CD4-positive, alpha-beta T cell (primary cell): ENCODE measurements around the gene PAQR4. TPM values are rescaled to one million over a fixed set of nuclear protein-coding genes. Genes with fewer than 3 reads are reported as not detected.

Experiments
- ATAC-seq: fragments of 200-7000 bp; cut with Tn5 transposase; one replicate; pipeline ENCODE4 v1.10.0; 2022; ENCODE audit warnings: mild to moderate bottlenecking; ENCODE audit not compliant: poor library complexity
- CTCF ChIA-PET: fragments of 350-600 bp; sonication (Branson Sonifier 250); formaldehyde crosslinking; loops from one replicate; lab custom pipeline; 2021; ENCODE audit warnings: antibody characterized with exemption, inconsistent platforms; lab: Charles Lee
- POLR2A ChIA-PET: fragments of 350-600 bp; sonication (Branson Sonifier 250); formaldehyde crosslinking; loops from one replicate; lab custom pipeline; 2021; ENCODE audit warnings: antibody characterized with exemption, inconsistent platforms; lab: Charles Lee
- DNase-seq, 14 experiments: peaks; one replicate each; pipeline ENCODE4 v3.0.0-alpha.2; 2013 to 2020; ENCODE audit warnings: mixed read lengths in 2 of 14
- H3K27ac ChIP-seq, 2 donors: one replicate each; pipeline versions ENCODE4 v1.5.1 to v1.7.0; 2013; ENCODE audit warnings: low read length in 2 of 2, low read depth in 1 of 2, mild to moderate bottlenecking in 1 of 2
- H3K27me3 ChIP-seq, 2 experiments: 1 replicate in 1 of 2; 2 replicates in 1 of 2; pipeline versions ENCODE4 v1.6.1 to v1.7.0; 2013; ENCODE audit warnings: low read length in 2 of 2, control low read depth in 1 of 2, mild to moderate bottlenecking in 1 of 2, moderate library complexity in 1 of 2; ENCODE audit not compliant: insufficient read depth in 2 of 2, control insufficient read depth in 1 of 2
- H3K36me3 ChIP-seq: one replicate; pipeline ENCODE4 v1.6.1; 2013; ENCODE audit warnings: low read length, control low read depth; ENCODE audit not compliant: insufficient read depth
- H3K4me1 ChIP-seq: one replicate; pipeline ENCODE4 v1.6.1; 2013; ENCODE audit warnings: low read length, control low read depth; ENCODE audit not compliant: insufficient read depth
- H3K4me3 ChIP-seq: one replicate; pipeline ENCODE4 v1.5.1; 2013; ENCODE audit warnings: mild to moderate bottlenecking, low read length, moderate library complexity
- H3K9me3 ChIP-seq, 2 experiments: 1 replicate in 1 of 2; 2 replicates in 1 of 2; pipeline versions ENCODE4 v1.6.1 to v1.7.0; 2013; ENCODE audit warnings: low read length in 2 of 2, mild to moderate bottlenecking in 2 of 2, control low read depth in 1 of 2, moderate library complexity in 1 of 2; ENCODE audit not compliant: control insufficient read depth in 1 of 2, insufficient read depth in 1 of 2
- H3K27ac Mint-ChIP-seq: one replicate; pipeline ENCODE4 v1.8.0; 2020; ENCODE audit warnings: mixed read lengths
- H3K27me3 Mint-ChIP-seq: one replicate; pipeline ENCODE4 v1.8.0; 2021; ENCODE audit warnings: mixed read lengths
- H3K36me3 Mint-ChIP-seq: one replicate; pipeline ENCODE4 v1.8.0; 2021; ENCODE audit warnings: low read depth, mixed read lengths
- H3K4me1 Mint-ChIP-seq: one replicate; pipeline ENCODE4 v1.8.0; 2021; ENCODE audit warnings: low read depth, mixed read lengths
- H3K4me3 Mint-ChIP-seq: one replicate; pipeline ENCODE4 v1.8.0; 2020; ENCODE audit warnings: mild to moderate bottlenecking, mixed read lengths
- H3K9me3 Mint-ChIP-seq: one replicate; pipeline ENCODE4 v1.8.0; 2020; ENCODE audit warnings: mixed read lengths
- CTCF ChIP-seq: fragments of 200-600 bp; IDR thresholded peaks from one replicate; pipeline ENCODE4 v1.8.0; 2022; ENCODE audit warnings: antibody characterized with exemption, mild to moderate bottlenecking
- intact Hi-C, 2 experiments: fragments of 100-400 bp; cut with DNase I in 1 of 2; cut with micrococcal nuclease in 1 of 2; formaldehyde crosslinking; loops; one replicate each; pipeline versions ENCODE4 v1.15.1 to v1.9.0; 2023 to 2025; cut with DNase I, micrococcal nuclease
- total RNA-seq, 174 experiments: library from RNA in 2 of 174; stranded (reverse) in 2 of 174; gene quantifications; one replicate each; pipeline ENCODE4 v1.2.3 and lab custom pipeline; 2021 to 2026

Gene PAQR4
- total RNA-seq, 2 experiments from 2014 or later: 0.39 to 0.44 TPM

GRCh38 chr16:2999929-3000328 is 30.8 kb downstream of the PAQR4 start:
- no peak overlapping the region for H3K27ac Mint-ChIP-seq
- peaks cover 0 to 3% of the 10 kb centered on the region in 2 experiments for H3K27me3 ChIP-seq
- peaks cover 11% of the 10 kb centered on the region for H3K27me3 Mint-ChIP-seq
- H3K36me3 Mint-ChIP-seq: no peaks in the 10 kb centered on the region
- intact Hi-C loops: loop anchor here in 1 of 2 experiments (5.0 kb wide), 2 partner anchors 57 to 167 kb away; no protein-coding TSS in a partner anchor
- ChIA-PET CTCF (interaction anchor here (11.4 kb wide), 1 partner anchor 30 kb away, joined by 181 read pairs; no protein-coding TSS in a partner anchor), POLR2A (interaction anchor here (0.5 to 2.0 kb wide), 2 partner anchors 23 to 718 kb away, joined by 3 to 5 read pairs; no protein-coding TSS in a partner anchor)
- no peak for DNase-seq
- no peak for TF ChIP-seq CTCF
- no peaks in the 10 kb centered on the region for H3K9me3 Mint-ChIP-seq
- no peak overlapping the region for H3K4me3 ChIP-seq
- H3K9me3 ChIP-seq: no peaks in the 10 kb centered on the region
- H3K4me3 Mint-ChIP-seq: no peak overlapping the region
- H3K27ac ChIP-seq: no peak overlapping the region
- no peaks in the 10 kb centered on the region for H3K36me3 ChIP-seq
- H3K4me1 Mint-ChIP-seq: peaks cover 8% of the 10 kb centered on the region
- H3K4me1 ChIP-seq: peaks cover 7% of the 10 kb centered on the region
- no peak for ATAC-seq

- no peak overlapping the region for H3K27ac Mint-ChIP-seq
- no peak for DNase-seq
- no peak for ATAC-seq
- no peaks in the 10 kb centered on the region for H3K36me3 Mint-ChIP-seq
- Histone ChIP-seq H3K9me3 (no peaks in the 10 kb centered on the region), H3K4me3 (no peak overlapping the region), H3K27me3 (peaks cover 0 to 3% of the 10 kb centered on the region in 2 experiments), H3K36me3 (no peaks in the 10 kb centered on the region), H3K27ac (no peak overlapping the region), H3K4me1 (peaks cover 9% of the 10 kb centered on the region)
- ChIA-PET CTCF (interaction anchor here (11.4 kb wide), 1 partner anchor 29 kb away, joined by 181 read pairs; no protein-coding TSS in a partner anchor), POLR2A (interaction anchor here (0.5 to 2.0 kb wide), 3 partner anchors 22 to 717 kb away, joined by 3 to 5 read pairs (median 5); no protein-coding TSS in a partner anchor)
- no peaks in the 10 kb centered on the region for H3K9me3 Mint-ChIP-seq
- intact Hi-C loops: loop anchor here in 1 of 2 experiments (5.0 kb wide), 2 partner anchors 57 to 167 kb away; no protein-coding TSS in a partner anchor
- no peak for TF ChIP-seq CTCF
- H3K4me1 Mint-ChIP-seq: peaks cover 10% of the 10 kb centered on the region
- H3K4me3 Mint-ChIP-seq: no peak overlapping the region
- peaks cover 12% of the 10 kb centered on the region for H3K27me3 Mint-ChIP-seq
Observed at GRCh38 chr16:3000540-3000939, 31.4 kb downstream of the PAQR4 start.

DNA sequence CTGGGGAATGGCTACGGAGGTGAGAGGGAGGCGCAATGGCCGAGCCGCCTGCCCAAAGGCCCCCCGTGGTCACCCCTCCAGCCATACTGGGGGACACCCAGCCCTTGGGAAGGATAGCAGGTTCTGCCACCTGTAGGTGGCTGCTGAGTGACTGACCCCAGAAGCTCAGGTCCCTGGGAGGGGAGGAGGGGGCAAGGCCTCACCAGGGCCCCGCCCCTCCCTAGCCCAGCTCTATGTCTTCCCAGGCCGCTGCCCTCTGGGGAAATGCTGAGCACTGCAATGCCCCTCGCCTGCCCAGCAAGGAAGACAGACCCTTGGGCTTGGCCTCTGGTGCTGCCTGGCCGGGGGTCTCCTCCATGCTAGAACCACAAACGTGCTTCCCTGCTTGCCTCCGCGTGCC is 32.2 kb downstream of the PAQR4 start:
- POLR2A ChIA-PET: interaction anchor here (2.0 kb wide), 2 partner anchors 22 to 27 kb away, joined by 5 read pairs; no protein-coding TSS in a partner anchor
- TF ChIP-seq CTCF: no peak
- DNase-seq (no peak), ATAC-seq (no peak)
- Histone ChIP-seq H3K4me3 (no peak overlapping the region), H3K27ac (no peak overlapping the region), H3K4me1 (peaks cover 9% of the 10 kb centered on the region), H3K9me3 (no peaks in the 10 kb centered on the region), H3K36me3 (no peaks in the 10 kb centered on the region), H3K27me3 (peaks cover 0 to 3% of the 10 kb centered on the region in 2 experiments)
- H3K4me3 Mint-ChIP-seq: no peak overlapping the region
- no peaks in the 10 kb centered on the region for H3K9me3 Mint-ChIP-seq
- intact Hi-C loops: loop anchor here in 1 of 2 experiments (5.0 kb wide), 2 partner anchors 56 to 166 kb away; no protein-coding TSS in a partner anchor
- CTCF ChIA-PET: interaction anchor here (2.9 to 11.4 kb wide), 2 partner anchors 19 to 28 kb away, joined by 38 to 181 read pairs; partner anchors contain the start of gene TNFRSF12A
- H3K27ac Mint-ChIP-seq: no peak overlapping the region
- no peaks in the 10 kb centered on the region for H3K36me3 Mint-ChIP-seq
- H3K27me3 Mint-ChIP-seq: peaks cover 12% of the 10 kb centered on the region
- H3K4me1 Mint-ChIP-seq: peaks cover 10% of the 10 kb centered on the region
